GM19467 (cell line): ENCODE measurements around the gene BOC.
"Not testable (repeated sequence)": the region's sequence is repeated elsewhere in the genome, so short reads cannot be mapped to it uniquely, and the experiment has no call there.

Source experiments
- ATAC-seq: cut with Tn5 transposase; IDR thresholded peaks from one replicate; pipeline ENCODE4 v1.9.1; 2021; ENCODE audit warnings: mild to moderate bottlenecking, moderate library complexity; ENCODE audit not compliant: unreplicated experiment

Gene BOC

GRCh38 chr3:113211330-113212149 lies at the start of gene BOC:
Gene BOC (plus strand): TSS chr3:113211557. CDS start chr3:113249803, 38,246 bp downstream.
- ATAC-seq, result no peak

DNA sequence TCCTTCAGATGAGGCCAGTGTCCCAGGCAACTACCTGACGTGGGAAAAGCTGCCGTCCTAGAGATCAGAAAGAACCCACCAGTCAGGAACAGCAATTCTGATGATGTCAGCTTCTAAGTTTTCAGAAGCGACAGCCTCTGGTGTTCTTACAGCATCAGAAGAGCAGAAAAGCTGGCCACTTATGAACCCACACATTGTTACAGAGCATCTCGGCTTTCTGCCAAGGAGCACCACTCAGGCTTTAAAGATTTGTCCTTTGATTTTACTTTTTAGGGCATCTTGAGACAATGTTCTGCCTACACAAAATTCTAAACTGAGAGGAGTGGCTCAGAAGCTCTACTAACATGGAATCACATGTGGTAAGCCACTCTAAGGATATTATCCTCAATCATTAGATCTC lies 49.7 kb upstream of the BOC start:
- no peak for ATAC-seq

DNA sequence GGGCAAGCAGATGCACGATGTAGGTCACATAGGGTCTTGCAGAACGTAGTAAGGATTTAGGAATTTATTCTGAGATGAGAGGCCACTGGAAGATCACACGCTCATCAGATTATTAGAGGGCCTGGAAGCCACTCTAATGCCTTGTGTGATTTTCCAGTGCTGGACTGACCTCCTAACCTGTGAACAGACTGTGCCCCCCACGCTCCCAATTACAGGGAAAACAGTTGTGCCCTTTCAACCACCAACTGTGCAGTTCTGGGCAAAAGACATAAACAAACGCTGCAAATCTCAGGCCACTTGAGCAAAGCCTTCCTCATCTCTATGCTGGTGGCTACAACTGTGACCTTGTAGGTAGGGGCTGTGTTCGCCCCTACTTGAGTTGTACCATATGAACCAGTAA lies 48.2 kb upstream of the BOC start:
- no peak for ATAC-seq

- ATAC-seq, result no peak
Observed at GRCh38 chr3:113165841-113166240, 45.5 kb upstream of the BOC start.

- no peak for ATAC-seq
Observed at GRCh38 chr3:113166357-113166718, 45.0 kb upstream of the BOC start.

DNA sequence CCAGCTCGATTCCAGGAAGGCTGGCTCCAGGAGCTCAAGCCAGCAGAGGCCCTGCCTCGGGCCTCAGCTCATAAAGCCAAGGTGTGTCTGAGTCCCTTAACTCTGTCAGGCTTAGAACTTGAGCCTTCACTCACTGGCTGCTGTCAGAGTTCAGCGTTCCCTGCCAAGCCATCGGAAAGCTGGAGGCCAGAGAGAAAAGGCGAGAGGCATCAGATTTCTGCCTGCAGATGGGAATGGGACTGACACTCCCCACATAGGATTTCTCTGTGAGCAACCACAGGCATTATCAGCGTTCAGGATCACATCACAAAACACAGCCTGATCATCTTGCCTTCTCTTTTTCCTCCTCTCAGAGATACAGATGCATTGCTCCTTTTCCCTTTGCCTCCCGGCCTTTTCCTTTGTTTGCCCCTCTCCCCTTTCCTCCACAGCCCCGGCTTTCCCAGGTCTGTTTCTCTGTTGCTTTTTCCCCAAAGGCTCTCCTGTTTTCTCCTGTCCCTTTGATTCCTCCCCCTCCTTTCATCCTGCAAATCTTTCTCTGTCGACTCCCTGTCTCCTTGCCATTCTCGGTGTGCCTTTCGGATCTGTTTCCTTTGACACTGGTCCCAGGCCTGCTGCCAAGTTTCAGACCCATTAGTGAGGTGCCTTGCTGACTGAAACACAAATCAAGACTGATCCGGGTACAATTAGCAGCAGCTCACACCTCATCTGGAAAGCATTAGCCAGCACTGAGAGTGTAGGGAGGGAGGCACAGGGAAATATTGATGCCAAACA lies 44.5 kb upstream of the BOC start:
- no peak for ATAC-seq

- ATAC-seq, result no peak
Observed at GRCh38 chr3:113167825-113168801, 43.2 kb upstream of the BOC start.

DNA sequence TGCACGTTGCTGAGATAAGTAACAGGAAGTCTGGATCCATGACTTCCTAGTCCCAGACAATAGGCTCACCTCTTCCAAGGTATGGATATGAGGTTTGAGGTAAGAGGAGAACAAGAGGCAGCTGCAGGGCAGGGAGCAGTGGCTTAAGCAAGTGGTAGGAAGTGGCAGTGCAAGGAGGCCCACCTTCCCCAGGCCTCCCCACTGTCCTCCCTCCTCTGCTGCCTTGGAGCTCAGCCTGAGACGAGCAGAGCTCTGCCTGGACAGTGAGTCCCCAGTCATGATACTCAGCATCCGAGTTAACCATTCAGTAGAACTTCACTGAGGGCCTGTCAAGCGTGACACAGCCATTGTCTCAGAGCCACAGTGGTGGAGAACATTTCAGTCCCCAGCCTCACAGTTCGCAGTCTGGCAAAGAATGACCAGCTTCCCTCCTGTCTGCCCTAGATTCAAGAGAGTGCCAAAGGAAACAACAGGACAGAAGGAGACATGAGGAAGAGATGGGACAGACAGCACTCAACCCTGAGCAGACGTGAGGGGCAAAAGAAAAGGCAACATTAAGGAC lies 41.4 kb upstream of the BOC start:
- no peak for ATAC-seq

DNA sequence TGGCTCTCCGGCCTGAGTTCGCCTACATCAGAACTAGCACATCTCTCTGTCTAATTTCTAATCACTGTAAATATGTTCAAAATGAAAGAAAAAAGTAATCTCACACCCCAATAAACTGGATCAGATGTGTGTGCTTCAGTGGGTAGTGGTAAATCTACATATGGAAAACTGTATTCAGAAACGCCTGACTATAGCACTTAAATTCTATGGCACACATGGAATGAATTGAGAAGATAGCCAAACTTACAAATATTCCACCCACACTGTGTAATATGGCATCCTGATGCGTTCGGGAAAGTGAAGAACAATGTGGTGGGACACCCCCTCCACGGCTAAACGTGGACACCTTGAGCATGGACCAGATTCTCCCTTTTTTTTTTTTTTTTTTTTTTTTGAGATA lies 40.6 kb upstream of the BOC start:
- no peak for ATAC-seq

GRCh38 chr3:113171675-113172300 lies 39.6 kb upstream of the BOC start:
- ATAC-seq, result not testable (repeated sequence)

DNA sequence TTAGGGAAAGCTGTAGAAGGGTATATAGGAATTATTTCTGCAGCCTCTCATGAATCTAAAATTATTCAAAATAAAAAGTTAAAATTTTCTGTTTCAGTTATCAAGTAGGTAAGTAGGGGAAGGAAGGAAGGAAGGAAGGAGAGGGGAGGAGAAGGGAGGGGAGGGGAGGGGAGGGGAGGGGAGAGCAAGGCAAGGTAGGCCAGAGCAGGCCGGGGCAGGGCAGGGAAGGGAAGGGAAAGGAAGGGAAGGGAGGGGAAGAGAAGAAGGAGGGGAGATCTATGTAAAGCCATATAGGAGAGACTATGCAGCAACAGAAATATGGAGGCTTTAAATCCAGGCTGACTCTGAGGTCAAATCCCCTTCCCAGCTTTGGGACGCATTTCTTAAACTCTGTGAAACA lies 38.3 kb upstream of the BOC start:
- ATAC-seq, result no peak

DNA sequence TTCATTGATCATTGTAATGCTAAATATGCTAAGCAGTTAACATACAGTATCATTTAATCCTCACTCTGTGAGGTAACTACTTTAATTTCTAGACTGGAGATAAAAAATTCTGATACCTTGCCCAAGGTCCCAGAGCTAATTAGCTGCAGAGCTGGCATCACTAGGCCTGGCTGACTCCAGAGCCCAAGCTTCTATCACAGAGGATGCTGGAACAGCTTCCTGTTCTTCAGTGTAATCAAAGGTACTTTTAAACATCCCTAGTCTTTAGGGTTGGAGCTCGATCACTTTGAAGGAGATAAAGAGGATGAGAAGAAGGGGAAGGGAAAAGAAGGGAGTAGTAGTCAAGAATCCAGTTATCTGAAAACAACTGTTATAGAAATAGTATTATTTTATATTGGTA lies 37.1 kb upstream of the BOC start:
- ATAC-seq, result no peak

- no peak for ATAC-seq
Observed at GRCh38 chr3:113174801-113175485, 36.4 kb upstream of the BOC start.

DNA sequence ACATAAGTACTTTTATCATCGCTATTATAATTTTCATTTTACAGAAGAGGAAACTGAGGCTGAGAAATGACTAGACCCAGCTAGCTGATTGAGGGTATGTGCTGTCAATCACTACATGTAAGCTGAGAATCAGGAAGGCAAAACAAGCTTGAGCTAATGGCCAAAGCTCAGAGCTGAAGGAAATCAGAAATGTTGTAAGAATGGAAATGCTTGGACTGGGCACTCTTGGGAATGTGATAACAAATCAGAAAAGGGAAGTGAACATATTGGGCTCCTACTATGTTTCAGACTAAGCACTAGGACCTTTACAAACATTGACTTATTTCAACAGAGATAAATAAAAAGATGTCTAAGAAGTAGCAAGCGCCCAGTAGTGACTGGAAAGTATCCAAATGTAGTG lies 33.8 kb upstream of the BOC start:
- no peak for ATAC-seq

GRCh38 chr3:113179235-113179824 lies 32.0 kb upstream of the BOC start:
- ATAC-seq, result no peak

DNA sequence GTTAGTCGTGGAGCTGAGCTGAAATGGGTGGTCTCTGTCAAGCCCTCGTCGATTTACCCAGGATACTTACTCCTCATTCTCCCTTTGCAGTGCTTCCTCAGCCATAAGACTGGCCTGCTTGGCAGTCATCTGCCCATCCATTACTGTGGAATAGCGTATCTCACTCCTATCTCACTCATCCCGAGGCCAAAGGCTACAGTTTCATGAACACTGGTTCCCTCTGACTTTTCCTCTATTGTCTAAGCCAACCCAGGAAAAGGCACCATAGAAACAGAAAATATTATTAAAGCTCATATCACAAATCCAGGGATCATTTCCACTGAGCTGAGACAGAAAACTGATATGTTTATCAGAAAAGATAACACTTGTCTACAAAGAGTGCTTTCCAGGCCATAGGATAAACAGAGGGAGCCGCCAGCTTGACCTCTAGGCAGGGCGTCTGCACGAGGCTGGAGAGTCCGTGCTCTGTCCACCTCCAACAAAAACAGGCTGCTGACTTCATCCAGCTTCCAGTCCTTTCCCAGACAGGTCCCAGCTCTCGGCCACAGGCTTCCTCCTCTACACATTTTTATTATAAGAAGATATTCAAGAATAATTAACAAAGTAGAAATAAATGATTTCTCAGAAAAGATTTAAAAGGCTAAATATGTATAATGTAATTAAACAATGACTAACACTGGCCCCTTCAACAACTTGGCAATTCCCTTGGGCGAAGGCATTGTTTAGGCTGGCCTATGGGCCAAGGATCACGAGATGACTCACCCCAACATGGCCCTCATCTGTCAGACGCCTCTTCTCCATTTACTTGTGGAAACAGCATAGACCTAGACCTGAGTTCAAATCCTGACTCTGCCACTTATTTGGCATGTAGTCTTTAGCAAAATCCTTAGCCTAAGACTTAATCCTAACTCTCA lies 27.4 kb upstream of the BOC start:
- no peak for ATAC-seq

- no peak for ATAC-seq
Observed at GRCh38 chr3:113185194-113185835, 26.0 kb upstream of the BOC start.

- no peak for ATAC-seq
Observed at GRCh38 chr3:113186566-113186965, 24.8 kb upstream of the BOC start.
